HCT116 (cell line): ENCODE measurements around the gene OBSCN. TPM values are rescaled to one million over a fixed set of nuclear protein-coding genes. Genes with fewer than 3 reads are reported as not detected.
"Not testable (repeated sequence)": the region's sequence is repeated elsewhere in the genome, so short reads cannot be mapped to it uniquely, and the experiment has no call there.

Experiments
- ATAC-seq: fragments of 200-7000 bp; cut with Tn5 transposase; 2 replicates; pipeline ENCODE4 v1.9.1; 2020; ENCODE audit warnings: mild to moderate bottlenecking, moderate library complexity
- BruUV-seq: library from RNA; stranded (reverse); fragments of 400-500 nt; replicated peaks from 2 replicates; lab custom pipeline; 2021; lab: Mats Ljungman, UMichigan
- CTCF ChIA-PET: fragments of 300-600 bp; sonication (Branson Sonifier 250); formaldehyde crosslinking; loops from one replicate; lab custom pipeline; 2021; ENCODE audit warnings: antibody characterized with exemption; lab: Charles Lee
- POLR2A ChIA-PET: fragments of 300-600, 350-600 bp; sonication (Branson Sonifier 250); formaldehyde crosslinking; loops from one replicate; lab custom pipeline; 2021; ENCODE audit warnings: antibody characterized with exemption; lab: Charles Lee
- RAD21 ChIA-PET, 2 experiments: fragments of 300-600 bp; sonication (Branson Sonifier 250); formaldehyde crosslinking; loops; one replicate each; lab custom pipeline; 2023; ENCODE audit warnings: low total read pairs in 2 of 2; ENCODE audit not compliant: uncharacterized antibody in 2 of 2, unreplicated experiment in 2 of 2, low non-redundant PET in 1 of 2; lab: Charles Lee
- DNase-seq: peaks from one replicate; pipeline ENCODE4 v3.0.0-alpha.2; 2010; ENCODE audit warnings: low read depth, low spot score
- H2AFZ ChIP-seq: fragments of 200-600 bp; shearing (Covaris generic), sonication (generic); 2 replicates; pipeline ENCODE4 v1.6.1; 2017; ENCODE audit warnings: low read depth, mixed run types, mixed read lengths, antibody characterized with exemption, low read length; ENCODE audit not compliant: poor library complexity, severe bottlenecking
- H3K27ac ChIP-seq: 2 replicates; pipeline ENCODE4 v1.5.1; 2012; ENCODE audit warnings: low read depth, low read length
- H3K27me3 ChIP-seq: fragments of 200-600 bp; sonication (generic); 2 replicates; pipeline ENCODE4 v1.6.1; 2016; ENCODE audit warnings: mixed run types, low read length, mixed read lengths; ENCODE audit not compliant: insufficient read depth
- H3K36me3 ChIP-seq, 2 experiments: fragments of 200-500 bp in 1 of 2; fragments of 200-600 bp in 1 of 2; sonication (Bioruptor generic) in 1 of 2; sonication (generic) in 1 of 2; 2 replicates each; pipeline versions ENCODE4 v1.5.1 to v1.6.1; 2014 to 2016; ENCODE audit warnings: low read length in 2 of 2, inconsistent platforms in 1 of 2, mixed read lengths in 1 of 2, mixed run types in 1 of 2; ENCODE audit not compliant: insufficient read depth in 2 of 2, control insufficient read depth in 1 of 2
- H3K4me1 ChIP-seq, 2 experiments: fragments of 200-600 bp in 1 of 2; sonication (generic) in 1 of 2; 2 replicates each; pipeline versions ENCODE4 v1.5.1 to v1.6.1; 2012 to 2017; ENCODE audit warnings: low read length in 2 of 2, inconsistent platforms in 1 of 2, mild to moderate bottlenecking in 1 of 2, mixed read lengths in 1 of 2, mixed run types in 1 of 2, moderate library complexity in 1 of 2; ENCODE audit not compliant: insufficient read depth in 2 of 2, control insufficient read depth in 1 of 2
- H3K4me2 ChIP-seq: fragments of 200-600 bp; sonication (generic); 2 replicates; pipeline ENCODE4 v1.6.1; 2017; ENCODE audit warnings: mixed run types, low read length, mixed read lengths
- H3K4me3 ChIP-seq, 2 experiments: fragments of 200-600 bp in 1 of 2; sonication (generic) in 1 of 2; replicated peaks in 1 of 2; 2 replicates each; pipeline ENCODE4 v1.5.1; 2011 to 2016; ENCODE audit warnings: low read length in 2 of 2, control low read depth in 1 of 2, low read depth in 1 of 2, mild to moderate bottlenecking in 1 of 2, mixed read lengths in 1 of 2, mixed run types in 1 of 2
- H3K79me2 ChIP-seq: fragments of 200-600 bp; sonication (generic); 2 replicates; pipeline ENCODE4 v1.6.1; 2017; ENCODE audit warnings: mild to moderate bottlenecking, mixed run types, low read length, moderate library complexity, mixed read lengths; ENCODE audit not compliant: insufficient read depth
- H3K9ac ChIP-seq: fragments of 200-600 bp; sonication (generic); 2 replicates; pipeline ENCODE4 v1.6.1; 2016; ENCODE audit warnings: low read length, mixed read lengths
- H3K9me2 ChIP-seq: fragments of 200-600 bp; sonication (generic), shearing (Covaris generic); 2 replicates; pipeline ENCODE4 v1.6.1; 2017; ENCODE audit warnings: mixed run types, mild to moderate bottlenecking, moderate library complexity; ENCODE audit not compliant: insufficient read depth
- H3K9me3 ChIP-seq, 2 experiments: fragments of 200-500 bp in 1 of 2; fragments of 200-600 bp in 1 of 2; sonication (Bioruptor generic) in 1 of 2; sonication (generic) in 1 of 2; 2 replicates each; pipeline ENCODE4 v1.6.1; 2014 to 2017; ENCODE audit warnings: low read length in 2 of 2, mixed read lengths in 2 of 2, inconsistent platforms in 1 of 2, low read depth in 1 of 2, mild to moderate bottlenecking in 1 of 2, mixed run types in 1 of 2, moderate library complexity in 1 of 2; ENCODE audit not compliant: control insufficient read depth in 1 of 2, insufficient read depth in 1 of 2
- H4K20me1 ChIP-seq: fragments of 200-600 bp; sonication (generic), shearing (Covaris generic); 2 replicates; pipeline ENCODE4 v1.6.1; 2017; ENCODE audit warnings: mixed run types, mild to moderate bottlenecking, moderate library complexity; ENCODE audit not compliant: insufficient read depth
- EGR1 ChIP-seq: IDR thresholded peaks from 2 replicates; pipeline ENCODE4 v1.6.1; 2012; ENCODE audit warnings: low read depth
- EZH2phosphoT487 ChIP-seq: fragments of 200-600 bp; IDR thresholded peaks from 2 replicates; pipeline ENCODE4 v1.6.1; 2018; ENCODE audit warnings: antibody characterized with exemption, borderline replicate concordance
- RAD21 ChIP-seq: IDR thresholded peaks from 2 replicates; pipeline ENCODE4 v1.6.1; 2012; ENCODE audit warnings: low read depth, mild to moderate bottlenecking
- TCF7L2 ChIP-seq: IDR thresholded peaks from 2 replicates; pipeline ENCODE4 v1.7.0; 2011; ENCODE audit warnings: borderline replicate concordance, inconsistent platforms; ENCODE audit not compliant: insufficient read depth, insufficient read length; ENCODE audit errors: extremely low read depth
- ZFX ChIP-seq: fragments of 450-650 bp; IDR thresholded peaks from 2 replicates; pipeline ENCODE4 v1.6.1; 2017
- intact Hi-C: fragments of 100-400 bp; cut with micrococcal nuclease; formaldehyde crosslinking; loops from 2 replicates; pipeline ENCODE4 v1.10.0; 2022
- total RNA-seq: library from RNA; stranded (reverse); gene quantifications from one replicate; pipeline ENCODE4 v1.2.1, GENCODE V29; 2021; ENCODE audit not compliant: unreplicated experiment
- TF ChIP-seq, protein P1 (sequence below), 3 experiments: fragments of 200-600 bp in 1 of 3; sonication (generic) in 1 of 3; IDR thresholded peaks in 2 of 3; conservative IDR thresholded peaks in 1 of 3; 2 replicates each; pipeline ENCODE4 v1.5.1; 2012 to 2017; ENCODE audit warnings: low read depth in 2 of 3, low read length in 2 of 3, antibody characterized with exemption in 1 of 3, borderline replicate concordance in 1 of 3, control low read depth in 1 of 3, mild to moderate bottlenecking in 1 of 3, mixed read lengths in 1 of 3, mixed run types in 1 of 3, moderate library complexity in 1 of 3; ENCODE audit not compliant: insufficient read depth in 1 of 3

Gene OBSCN
- total RNA-seq, 1 experiment from 2014 or later: 16.6 TPM

- Histone ChIP-seq H3K36me3 (no peaks in the 10 kb centered on the region), H3K79me2 (no peaks in the 10 kb centered on the region), H3K27ac (no peak overlapping the region), H3K4me3 (no peak overlapping the region), H3K9me2 (no peaks in the 10 kb centered on the region), H3K9ac (no peak overlapping the region), H3K4me2 (no peak overlapping the region), H3K9me3 (no peaks in the 10 kb centered on the region), H2AFZ (no peak overlapping the region), H4K20me1 (no peaks in the 10 kb centered on the region), H3K27me3 (no peaks in the 10 kb centered on the region), H3K4me1 (peaks cover 0 to 5% of the 10 kb centered on the region in 2 experiments; a peak in 1 of 4 replicates)
- no peak for TF ChIP-seq EZH2phosphoT487
- TF ChIP-seq, protein P1, sequence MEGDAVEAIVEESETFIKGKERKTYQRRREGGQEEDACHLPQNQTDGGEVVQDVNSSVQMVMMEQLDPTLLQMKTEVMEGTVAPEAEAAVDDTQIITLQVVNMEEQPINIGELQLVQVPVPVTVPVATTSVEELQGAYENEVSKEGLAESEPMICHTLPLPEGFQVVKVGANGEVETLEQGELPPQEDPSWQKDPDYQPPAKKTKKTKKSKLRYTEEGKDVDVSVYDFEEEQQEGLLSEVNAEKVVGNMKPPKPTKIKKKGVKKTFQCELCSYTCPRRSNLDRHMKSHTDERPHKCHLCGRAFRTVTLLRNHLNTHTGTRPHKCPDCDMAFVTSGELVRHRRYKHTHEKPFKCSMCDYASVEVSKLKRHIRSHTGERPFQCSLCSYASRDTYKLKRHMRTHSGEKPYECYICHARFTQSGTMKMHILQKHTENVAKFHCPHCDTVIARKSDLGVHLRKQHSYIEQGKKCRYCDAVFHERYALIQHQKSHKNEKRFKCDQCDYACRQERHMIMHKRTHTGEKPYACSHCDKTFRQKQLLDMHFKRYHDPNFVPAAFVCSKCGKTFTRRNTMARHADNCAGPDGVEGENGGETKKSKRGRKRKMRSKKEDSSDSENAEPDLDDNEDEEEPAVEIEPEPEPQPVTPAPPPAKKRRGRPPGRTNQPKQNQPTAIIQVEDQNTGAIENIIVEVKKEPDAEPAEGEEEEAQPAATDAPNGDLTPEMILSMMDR (IDR thresholded peaks at IDR 0.05 in 2 of 3, conservative IDR thresholded peaks at IDR 0.05 in 1 of 3; ENCODE audit: borderline replicate concordance in 1 of 3, insufficient read depth in 1 of 3, low read depth in 2 of 3, low read length in 2 of 3): peak in 2 of 3 experiments; percentile 50 to 52; a peak in 4 of 6 replicates
- TF ChIP-seq RAD21: 0 out of 2 replicates have a peak, but pooled peaks have one; percentile 14
- no peak for TF ChIP-seq EGR1
- no peak for TF ChIP-seq ZFX
- TF ChIP-seq TCF7L2: no peak
- ATAC-seq (peak; percentile 83), DNase-seq (no peak)
- ChIA-PET POLR2A (no interaction called here), RAD21 (no interaction called here), CTCF (interaction anchor here (0.9 kb wide), 1 partner anchor 14 kb away, joined by 3 read pairs; no protein-coding TSS in a partner anchor)
- no TSS peak for BruUV-seq
- intact Hi-C loops: no loop called here
Measured at GRCh38 chr1:228226956-228227791, 19.3 kb downstream of the OBSCN start.

GRCh38 chr1:228228147-228228546, 20.3 kb downstream of the OBSCN start:
- POLR2A ChIA-PET, H3K27ac ChIP-seq, DNase-seq, CTCF ChIA-PET, H3K9ac ChIP-seq, H2AFZ ChIP-seq, H3K9me2 ChIP-seq, H3K36me3 ChIP-seq, BruUV-seq, H3K9me3 ChIP-seq, intact Hi-C loops, H3K27me3 ChIP-seq, H4K20me1 ChIP-seq, H3K79me2 ChIP-seq, H3K4me1 ChIP-seq, ATAC-seq, H3K4me3 ChIP-seq, H3K4me2 ChIP-seq, RAD21 ChIA-PET: not testable (repeated sequence)
